Embryonic facial prominence (tissue), 1 donor: Measurements from ENCODE around the gene EEF1A2.

Experiments used
- DNase-seq: peaks from one replicate; pipeline ENCODE4 v3.0.0-alpha.2; 2016; ENCODE audit errors: extremely low spot score

EEF1A2 gene

DNA sequence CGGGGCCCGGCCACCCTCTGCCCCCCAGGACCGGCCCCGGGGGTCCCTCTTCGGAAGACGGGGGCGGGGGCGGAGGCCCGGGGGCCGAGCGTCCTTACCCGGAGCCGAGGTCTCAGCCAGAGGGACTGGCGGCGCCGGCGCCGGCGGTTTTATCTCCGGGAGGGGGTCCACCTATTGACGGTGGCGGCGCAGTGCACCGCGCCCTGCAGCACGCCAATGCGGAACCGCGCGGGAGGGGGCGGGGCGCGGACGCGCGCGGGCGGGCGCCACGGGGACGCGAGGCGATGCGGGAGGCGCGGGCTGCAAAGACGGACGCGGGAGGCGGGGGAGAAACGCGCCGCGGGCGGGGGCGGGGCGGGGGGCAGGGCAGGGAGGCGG, at the start of gene EEF1A2:
Gene EEF1A2 (minus strand): TSS at position 124 of the 378 bp plus-strand sequence. CDS start 1,320 bp downstream, outside the sequence.
- DNase-seq = no peak

DNA sequence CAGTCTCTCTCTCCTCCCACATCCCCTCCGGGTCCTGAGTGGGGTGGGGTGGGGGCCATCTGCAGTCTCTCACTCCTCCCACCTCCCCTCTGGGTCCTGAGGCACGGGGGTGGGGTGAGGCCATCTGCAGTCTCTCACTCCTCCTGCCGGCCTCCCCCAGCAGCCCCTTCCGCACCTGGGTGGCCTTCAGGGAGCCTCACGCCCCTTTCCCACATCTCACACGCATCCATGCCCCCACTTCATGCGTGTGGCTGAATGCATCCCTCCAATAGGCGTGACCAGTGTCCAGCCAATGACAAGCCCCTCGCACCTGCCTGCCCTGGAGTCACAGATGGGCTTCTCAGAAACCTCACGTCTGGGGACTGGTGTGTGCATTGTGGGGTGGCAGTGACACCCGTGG, 49.7 kb upstream of the EEF1A2 start:
- DNase-seq = no peak

DNA sequence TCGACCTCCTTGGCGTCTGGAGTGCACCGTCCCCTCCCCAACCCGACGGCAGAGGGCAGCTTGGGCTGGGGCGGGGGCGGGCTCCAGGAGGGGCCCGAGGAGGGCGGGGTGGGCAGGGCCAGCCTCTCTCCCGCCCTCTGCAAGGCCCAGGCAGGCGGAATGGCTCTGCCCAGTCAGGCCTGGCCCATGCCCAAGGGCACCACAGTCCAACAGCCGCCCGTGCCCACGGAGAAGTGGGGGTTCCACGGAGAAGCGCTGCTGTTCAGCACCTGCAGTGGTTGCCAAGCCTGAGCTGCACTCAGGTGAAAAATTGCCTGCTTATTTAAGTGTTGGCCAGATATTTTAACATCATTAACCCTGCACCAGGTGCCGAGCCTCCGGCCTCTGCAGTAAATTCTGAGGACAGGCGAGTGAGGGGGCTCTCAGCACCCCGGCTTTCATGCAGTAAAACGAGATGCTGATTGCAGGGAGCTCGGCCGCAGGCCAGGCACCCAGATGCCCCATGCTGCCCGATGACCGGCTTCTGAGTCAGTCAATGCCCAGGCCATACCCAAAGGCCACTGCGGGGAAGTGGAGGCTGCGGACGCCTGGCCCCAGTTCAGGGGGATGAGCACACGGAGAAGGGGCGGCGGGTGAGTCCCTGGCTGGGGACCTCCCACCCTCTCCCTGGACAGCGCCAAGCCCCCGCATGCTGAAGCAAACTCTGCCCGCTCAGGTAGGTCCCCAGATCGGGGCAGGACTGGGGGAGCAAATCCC, 49.0 kb upstream of the EEF1A2 start, which contains the start of gene SRMS:
Gene SRMS (minus strand): TSS at position 25 of the 756 bp plus-strand sequence. CDS start 286 bp downstream, outside the sequence.
- DNase-seq = no peak

DNA sequence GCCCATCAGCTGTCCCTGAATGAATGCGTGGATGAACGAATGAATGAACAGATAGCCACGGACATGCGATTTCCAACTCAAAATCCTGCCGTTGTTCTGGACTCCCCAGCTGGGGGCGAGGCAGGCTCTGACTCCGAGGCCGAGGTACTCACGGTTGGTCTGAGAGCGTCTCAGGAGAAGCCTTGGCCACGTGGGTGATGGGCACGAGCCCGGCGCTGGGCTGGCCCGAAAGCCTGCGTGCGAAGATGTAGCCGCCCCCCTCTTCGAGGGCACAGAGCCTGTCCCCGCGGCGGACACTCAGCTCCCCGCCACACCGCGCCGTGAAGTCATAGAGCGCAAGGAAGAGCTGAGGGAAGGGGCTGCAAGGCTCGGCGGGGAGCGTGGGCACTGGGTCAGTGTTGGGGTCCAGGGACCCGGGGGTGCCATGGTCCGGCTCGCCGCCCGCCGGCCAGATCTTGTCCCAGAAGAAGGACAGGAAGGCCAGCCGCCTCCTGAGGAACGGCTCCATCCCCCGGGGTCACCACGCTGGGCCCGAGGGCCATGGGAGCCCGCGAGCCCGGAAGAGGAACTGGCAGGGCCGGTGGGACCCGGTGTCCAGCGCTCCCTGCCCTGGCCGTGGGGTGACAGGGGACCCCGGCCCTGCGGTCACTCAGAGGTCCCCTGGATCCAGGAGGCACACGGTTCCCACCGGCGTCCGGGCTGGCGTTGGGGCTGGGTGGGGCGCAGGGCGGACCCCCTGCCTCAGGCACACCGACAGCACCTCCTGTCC, 48.3 kb upstream of the EEF1A2 start:
- no peak for DNase-seq

DNA sequence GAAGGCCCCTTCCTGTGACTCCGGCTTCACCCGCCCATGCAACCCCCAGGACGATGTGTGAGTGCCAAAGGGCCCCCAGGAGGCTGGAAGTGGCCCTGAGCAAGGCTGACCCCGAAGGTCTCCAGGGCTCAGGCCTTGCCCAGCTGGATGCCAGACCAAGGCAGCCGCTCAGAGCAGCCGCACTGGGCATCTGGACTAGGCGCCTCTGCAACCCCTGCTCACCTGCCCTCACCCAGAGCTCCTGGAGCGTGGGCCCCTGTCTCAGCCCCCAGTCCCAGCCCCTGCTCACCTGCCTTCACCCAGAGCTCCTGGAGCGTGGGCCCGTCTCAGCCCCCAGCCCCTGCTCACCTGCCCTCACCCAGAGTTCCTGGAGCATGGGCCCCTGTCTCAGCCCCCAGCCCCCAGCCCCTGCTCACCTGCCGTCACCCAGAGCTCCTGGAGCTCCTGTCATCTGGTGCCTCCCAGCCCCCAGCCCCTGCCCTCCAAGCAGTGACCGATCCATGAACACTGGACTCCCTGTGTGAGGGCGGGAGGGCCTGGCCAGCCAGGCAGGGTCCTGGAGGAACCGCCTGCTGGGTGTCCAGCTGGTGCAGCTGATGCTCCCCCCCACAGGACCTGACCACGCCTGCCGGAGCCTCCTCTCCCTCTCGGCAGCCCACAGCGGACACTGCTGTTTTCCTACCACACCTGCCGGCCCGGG, 47.5 kb upstream of the EEF1A2 start:
- DNase-seq = no peak

DNA sequence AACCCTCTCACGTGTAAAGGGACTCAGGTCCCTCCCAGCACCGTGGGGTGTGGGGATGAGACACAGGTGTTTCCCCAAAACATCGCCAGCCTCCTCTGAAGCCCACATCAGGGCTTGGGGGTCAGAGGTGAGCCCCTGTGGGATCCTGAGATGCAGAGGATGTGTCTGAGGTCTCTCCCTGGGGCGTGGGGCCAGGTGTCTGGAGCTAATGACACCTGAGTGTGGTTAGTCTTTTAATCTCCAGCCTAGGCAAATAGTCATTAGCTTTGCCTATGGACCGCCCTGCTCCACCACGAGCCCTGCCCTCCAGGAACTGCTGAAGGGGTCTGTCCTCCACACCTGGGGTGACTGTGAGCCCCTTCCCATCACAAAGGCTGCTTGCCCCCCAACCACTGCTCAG, 46.9 kb upstream of the EEF1A2 start:
- no peak for DNase-seq

DNA sequence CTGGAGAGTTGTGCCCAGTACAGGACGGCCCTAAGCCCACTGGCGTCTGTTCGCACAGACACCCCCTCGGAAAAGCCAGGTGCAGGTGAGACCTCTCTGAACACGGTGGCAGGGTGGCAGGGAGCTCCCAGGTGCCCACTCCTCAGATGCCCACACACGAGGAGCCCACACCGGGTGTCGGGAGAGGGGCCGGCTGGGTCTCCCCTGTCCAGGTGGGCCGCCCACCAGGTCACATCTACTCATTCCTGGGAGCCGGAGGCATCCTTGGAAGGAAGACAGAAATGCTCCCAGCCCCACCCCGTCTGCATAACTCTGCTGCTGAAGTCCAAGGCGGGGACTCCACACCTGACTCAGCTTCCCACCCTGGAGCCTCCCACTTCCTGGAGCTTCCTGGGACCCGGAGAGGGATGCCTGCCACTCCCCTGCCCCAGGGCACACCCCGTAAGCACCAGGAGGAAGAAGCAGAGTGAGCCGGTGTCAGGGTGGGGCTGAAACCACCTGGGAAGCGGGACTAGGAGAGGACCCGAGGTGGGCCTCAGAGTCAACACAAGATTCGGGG, 46.2 kb upstream of the EEF1A2 start:
- no peak for DNase-seq

DNA sequence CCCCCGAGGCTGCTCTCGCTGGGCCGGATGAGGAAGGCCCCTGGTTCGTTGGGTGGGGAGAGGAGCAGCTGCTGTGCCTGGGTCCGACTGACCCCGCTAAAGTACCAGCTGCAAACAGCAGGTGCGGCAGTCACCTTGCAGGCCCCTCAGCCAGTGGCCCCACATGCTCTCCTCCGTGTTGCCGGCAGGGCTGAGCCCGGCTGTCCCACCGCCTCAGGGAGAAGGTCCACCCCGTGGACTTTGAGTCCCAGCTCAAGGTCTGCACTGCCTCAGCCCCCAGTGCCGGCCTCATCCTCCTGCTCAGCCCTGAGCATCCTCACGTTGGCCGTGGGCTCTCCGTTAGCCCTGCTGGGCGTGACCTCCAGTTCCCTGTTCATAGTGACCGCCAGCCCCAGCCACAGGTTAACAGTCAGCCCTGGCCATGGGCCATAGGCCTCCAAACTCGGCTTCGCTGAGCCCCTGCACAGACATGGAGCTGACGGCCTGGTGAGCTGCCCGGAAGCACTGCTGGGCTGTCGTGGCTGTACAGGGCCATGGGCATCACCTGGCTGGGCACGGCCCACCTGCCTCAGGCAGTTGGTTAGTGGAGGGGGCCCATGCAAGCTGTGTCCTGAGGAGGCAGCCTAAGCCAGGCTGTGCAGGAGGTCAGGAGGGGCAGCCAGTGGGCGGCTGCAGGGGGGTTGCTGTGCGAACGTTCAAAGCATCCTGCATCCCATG, 45.5 kb upstream of the EEF1A2 start:
- no peak for DNase-seq

DNA sequence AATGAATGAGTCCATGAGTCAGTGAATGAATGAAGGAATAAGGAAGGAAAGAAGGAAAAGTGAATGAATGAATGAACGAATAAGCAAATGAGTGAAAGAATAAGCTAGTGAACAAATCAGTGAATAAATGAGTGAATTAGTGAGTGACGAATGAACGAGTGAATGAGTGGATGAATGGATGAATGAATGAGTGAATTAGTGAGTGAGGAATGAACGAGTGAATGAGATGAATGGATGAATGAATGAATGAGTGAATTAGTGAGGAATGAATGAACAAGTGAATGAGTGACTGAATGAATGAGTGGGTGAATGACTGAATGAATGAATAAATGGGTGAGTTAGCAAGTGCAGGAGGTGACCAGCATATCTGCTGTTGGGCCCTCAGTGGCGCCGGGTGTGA, 44.9 kb upstream of the EEF1A2 start:
- DNase-seq = no peak

DNA sequence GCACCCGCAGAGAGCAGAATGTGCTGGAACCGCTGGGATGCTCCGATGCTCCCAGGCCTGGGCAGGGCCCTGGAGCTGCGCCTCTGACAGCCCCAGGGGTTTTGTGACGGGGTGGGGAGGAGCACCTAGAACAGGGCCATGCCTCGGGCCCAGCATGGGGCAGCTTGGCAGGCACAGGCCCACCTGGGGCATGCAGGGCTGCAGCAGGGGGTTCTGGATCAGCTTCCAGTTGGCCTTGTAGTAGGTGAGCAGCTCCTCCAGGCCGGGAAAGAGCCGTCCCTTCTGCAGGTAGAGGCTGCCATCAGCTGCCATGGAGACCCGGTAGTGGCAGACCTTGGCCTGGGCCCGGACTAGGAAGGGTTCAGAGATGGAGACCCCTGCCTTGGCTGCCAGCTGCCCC, 44.2 kb upstream of the EEF1A2 start:
- DNase-seq = no peak

DNA sequence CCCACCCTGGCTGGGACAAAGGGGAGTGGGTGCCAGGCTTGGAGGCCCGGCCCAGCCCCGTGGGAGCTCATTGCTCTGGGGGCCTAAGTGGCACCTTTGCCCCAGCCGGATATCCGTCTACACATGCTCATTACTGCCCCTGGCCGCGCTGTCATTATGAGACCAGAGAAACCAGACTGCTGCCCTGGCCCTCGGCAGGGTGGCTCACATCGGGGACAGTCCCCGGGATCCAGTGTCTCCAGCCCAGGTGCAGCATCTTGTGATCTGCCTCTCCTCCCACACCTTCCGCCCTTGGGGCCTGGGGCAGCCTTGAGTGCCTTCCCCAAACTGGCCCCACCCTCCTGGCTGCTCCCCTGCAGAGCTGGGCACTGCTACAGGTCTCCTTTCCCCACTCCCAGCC, 43.8 kb upstream of the EEF1A2 start:
- DNase-seq = no peak

DNA sequence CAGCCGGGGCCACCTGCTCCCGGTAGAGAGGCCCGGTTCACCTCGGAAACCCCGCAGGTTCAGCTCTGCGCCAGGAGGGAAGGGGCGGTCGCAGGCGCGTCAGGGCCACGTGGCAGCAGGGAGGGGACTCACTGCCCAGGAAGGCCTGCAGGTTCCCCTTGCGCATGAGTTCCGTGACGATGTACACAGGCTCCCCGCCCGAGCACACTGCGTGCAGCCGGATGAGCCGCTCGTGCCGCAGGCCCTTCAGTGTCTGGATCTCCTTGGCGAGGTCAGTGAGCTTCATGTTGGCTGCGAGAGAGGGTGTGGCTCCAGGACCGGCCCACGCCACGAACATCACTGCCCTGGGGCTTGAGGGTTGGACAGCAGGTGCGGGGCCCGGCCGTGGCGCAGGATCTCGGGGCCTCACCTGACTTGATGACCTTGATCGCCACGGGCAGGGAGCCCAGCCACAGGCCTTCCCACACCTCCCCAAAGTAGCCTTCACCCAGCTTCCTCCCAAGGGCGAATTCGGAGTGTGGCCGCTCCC, 43.2 kb upstream of the EEF1A2 start:
- DNase-seq = no peak

DNA sequence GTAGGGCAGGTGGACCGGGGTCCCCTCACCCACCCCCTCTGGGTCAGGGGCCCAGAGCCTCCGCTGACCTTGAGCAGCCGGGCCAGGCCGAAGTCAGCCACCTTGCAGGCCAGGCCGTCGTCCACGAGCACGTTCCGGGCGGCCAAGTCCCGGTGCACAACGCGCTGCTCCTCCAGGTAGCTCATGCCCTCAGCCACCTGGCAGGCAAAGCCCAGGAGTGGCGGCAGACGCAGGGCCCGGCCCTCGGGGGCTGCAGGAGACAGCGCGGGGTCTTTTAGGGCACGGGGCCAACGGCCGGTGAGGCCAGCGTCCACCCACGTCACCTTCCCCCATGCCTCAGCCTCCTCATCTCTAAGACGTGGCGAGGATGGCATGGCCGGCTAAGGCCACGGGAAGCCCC, 42.5 kb upstream of the EEF1A2 start:
- DNase-seq = no peak

DNA sequence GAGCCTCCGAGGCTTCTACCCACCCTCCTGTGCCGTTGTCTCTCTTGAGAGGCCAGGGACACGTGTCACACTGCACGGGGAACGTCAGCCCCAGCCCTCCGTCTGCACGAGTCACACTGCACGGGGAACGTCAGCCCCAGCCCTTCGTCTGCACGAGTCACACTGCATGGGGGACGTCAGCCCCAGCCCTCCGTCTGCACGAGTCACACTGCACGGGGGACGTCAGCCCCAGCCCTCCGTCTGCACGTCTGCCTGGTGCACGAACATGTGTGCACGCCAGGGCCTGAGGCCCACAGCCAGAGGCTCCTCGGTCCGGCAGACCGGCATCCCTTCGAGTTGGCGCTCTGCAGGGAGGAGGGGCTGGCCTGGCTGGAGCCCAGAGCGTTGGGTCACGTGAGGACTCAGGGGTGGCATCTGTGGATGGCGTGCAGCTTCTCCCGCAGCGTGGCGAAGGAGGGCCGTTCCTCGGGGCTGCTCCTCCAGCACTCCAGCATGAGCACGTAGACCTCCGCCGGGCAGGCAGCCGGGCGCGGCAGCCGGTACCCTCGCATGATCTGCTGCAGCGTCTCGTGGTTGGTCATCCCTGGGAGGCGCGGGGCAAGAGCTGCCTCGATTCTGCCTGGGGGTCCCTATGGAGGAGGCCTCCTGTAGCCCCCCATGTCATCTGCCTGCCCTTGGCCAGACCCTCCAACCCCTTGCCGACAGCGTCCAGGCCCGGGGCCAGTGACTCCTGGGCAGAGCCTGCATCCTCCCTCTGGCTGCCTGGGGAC, 41.7 kb upstream of the EEF1A2 start:
- no peak for DNase-seq

DNA sequence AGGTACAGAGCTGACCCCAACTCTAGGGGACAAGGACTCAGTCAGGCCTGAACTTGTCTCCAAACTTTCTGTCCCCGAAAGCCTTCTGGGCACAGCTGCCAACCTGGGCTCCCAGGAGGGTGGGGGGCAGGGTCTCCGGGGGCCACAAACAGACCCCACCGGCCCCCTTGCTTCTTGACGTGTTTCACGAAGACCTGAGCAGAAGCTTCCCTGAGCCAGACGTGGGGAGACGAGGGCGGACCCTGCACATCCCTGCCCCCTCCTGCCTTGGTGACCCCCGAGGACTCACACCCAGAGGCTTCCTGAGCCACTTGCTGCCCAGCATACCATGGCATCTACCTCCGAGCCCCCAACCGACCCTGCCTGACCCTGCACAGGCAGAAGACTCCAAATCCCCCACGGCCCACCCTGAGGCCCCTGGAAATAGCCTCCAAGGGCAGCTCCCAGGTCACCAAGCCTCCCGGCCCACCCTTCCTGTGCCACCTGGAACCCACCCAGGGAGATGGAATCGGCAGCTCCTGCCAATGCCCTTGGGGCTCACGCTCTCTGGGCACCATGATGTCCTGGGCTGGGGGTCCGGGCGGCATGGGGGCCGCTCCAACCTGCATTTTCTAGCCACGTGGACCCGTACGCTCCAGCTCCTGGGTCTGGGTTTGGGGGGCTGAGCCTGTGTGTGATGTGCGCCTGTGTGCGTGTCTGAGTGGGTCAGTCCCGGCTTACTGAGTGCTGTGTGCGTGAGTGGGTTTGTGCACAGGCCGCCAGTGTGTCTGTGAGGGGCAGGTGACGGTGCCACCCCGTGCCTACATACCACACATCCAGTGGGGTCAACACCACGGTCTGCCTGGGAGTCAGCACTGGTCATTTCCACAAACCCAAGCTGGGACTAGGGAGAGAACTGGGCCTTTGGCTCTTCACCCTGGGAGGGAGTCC, 40.8 kb upstream of the EEF1A2 start:
- no peak for DNase-seq

DNA sequence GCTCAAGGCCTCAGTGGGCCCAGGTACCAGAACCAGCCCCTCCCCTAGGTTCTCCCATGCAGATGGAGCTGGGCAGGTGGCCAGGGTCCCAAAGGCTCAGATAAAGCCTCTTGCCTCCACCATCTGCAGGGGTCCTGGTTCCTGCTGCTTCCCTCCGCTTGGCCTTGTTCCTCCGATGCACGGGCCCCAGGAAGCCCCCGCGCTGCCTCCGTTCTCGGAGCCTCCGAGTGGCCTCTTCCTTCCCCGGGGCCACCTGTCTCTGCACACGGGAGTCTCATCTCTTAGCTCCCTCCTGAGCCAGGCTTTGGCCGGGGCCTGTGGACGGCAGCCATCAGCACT, 40.2 kb upstream of the EEF1A2 start:
- DNase-seq = no peak

DNA sequence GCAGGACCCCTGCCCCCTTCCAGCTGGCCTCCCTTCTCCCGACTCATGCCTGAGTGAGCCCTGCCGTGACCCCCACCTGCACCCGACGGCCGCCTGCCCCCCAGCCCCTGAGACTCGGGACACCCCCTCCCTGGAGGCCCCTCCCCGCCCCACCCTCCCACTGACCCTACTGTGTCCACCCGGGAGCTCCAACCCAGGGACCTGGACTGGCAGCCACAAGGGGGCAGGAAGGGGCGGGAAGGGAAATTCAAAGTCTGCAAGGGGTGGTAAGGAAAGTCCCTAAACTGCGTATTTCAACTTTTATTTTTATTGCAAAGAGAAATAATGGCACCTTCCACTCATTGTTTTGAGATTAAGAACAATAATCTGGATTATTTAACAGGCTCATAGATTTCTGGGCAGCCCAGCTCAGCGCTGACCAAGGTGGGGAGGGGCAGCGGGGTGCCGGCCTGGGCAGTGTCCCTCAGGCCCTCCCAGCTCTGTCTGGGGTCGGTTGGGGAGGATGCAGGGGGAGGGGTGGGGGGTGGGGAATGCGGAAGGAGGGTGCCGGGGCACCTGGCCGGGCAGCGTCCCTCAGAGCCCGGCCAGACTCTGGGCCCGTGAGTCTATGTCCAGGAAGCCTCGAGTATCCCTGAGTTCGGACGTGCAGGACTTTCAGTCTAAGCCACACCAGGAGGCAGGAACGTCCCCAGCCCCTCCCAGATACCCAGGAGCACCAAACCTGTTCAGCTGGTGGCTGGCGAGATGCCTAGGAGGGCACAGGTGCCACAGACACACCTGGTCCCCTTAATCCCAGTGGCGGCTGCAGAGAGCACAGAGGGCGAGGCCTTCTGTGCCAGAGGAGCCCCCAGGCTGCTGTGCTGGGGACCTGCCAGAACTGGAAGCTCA, 39.6 kb upstream of the EEF1A2 start:
- no peak for DNase-seq

DNA sequence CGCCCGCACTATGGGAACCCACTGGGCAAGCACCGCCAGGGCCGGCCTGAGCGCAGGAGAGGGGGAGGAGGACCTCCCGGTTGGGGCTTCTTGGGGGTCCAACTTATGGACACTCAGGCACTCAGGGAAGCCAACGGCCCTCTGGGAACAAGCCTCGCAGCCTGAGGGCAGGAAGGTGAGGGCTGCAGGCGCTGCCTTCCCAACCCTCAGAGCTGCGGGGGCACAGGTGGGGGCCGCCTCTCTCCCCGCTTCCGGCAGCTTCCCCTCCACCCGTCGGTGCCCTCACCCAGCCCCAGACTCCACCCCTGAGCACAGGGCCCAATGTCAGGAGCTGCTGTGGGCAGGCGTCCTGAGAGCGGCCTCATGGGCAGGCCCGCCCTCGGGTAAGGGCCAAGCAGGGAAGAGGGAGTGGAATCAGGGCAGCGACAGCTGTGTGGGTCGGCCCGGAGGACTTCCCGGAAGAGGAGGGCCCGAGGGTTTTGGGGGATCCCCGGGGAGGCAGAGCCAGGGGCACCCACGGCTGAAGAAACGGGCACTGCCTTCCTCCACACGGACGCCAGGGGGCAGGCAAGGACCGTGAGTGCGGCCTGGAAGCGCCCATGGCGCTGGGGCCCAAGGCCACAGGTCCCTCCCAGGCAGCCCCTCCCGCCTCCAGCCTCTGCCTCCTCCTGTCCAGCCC, 38.8 kb upstream of the EEF1A2 start:
- DNase-seq = no peak
